GM18868 (cell line): ENCODE results near the gene IKZF4.

ENCODE experiments used
- ATAC-seq: cut with Tn5 transposase; IDR thresholded peaks from one replicate; pipeline ENCODE4 v1.9.1; 2021; ENCODE audit warnings: mild to moderate bottlenecking, moderate library complexity; ENCODE audit not compliant: unreplicated experiment

The IKZF4 gene

GRCh38 chr12:56081393-56082347 is 60.8 kb downstream of the IKZF4 start:
- ATAC-seq: no peak

- ATAC-seq: no peak
These were observed 61.5 kb downstream of the IKZF4 start for GRCh38 chr12:56082382-56082781.

- ATAC-seq: no peak
These were observed 62.1 kb downstream of the IKZF4 start for GRCh38 chr12:56082967-56083366.

GRCh38 chr12:56084958-56085543 is 64.2 kb downstream of the IKZF4 start:
- ATAC-seq: no peak

- no peak for ATAC-seq
These were observed 65.3 kb downstream of the IKZF4 start for GRCh38 chr12:56086096-56086495.

DNA sequence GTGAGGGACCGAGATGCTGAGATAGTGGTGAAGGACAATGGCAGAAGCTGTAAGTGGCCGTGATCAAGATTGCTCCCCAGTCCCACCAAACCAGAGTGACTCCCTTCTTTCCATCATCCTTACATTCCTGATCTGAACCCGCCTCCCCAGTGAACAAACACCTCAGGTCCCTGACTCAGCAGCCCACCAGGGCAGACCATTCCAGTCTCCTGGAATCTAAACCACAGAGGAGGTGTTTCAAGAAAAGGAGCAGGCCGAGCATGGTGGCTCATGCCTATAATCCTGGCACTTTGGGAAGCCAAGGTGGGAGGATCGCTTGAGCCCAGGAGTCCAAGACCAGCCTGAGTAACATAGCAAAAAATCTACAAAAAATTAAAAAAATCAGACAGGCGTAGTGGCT is 65.8 kb downstream of the IKZF4 start:
- no peak for ATAC-seq

DNA sequence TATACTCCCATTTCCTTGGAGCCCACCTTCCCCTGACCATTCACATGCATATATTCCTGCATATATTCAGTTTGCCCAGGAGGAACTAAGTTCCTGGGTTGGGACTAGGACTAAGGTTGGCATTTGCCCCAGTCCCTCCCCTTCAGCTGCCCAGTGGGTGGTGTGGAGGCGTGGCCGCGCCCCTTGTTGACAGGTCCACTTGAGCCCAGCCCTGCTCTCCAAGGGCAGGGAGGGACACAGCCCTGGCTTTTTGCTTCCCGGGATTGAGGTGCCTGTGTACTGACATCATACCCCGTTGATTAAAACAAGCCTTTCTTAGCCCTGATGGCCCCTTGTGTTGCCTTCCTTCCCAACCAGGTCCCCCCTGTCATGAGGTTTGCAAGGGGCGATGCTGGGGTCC is 66.4 kb downstream of the IKZF4 start:
- ATAC-seq: no peak
